SK-N-SH treated with all-trans-retinoic acid at 6 μM for 48 hours (cell line): Measurements from ENCODE around the gene LANCL3.

Experiments
- ATAC-seq: fragments of 200-7000 bp; cut with Tn5 transposase; 3 replicates; pipeline ENCODE4 v1.9.1; 2020; ENCODE audit warnings: mild to moderate bottlenecking, moderate library complexity
- BACH2 ChIP-seq: fragments of 250-450 bp; sonication (Bioruptor Pico); IDR thresholded peaks from 2 replicates; pipeline ENCODE4 v1.9.0; 2021; ENCODE audit warnings: mild to moderate bottlenecking, borderline replicate concordance
- GLIS3 ChIP-seq: fragments of 250-450 bp; sonication (Bioruptor Pico); IDR thresholded peaks from 2 replicates; pipeline ENCODE4 v1.5.0; 2020; ENCODE audit warnings: mild to moderate bottlenecking, moderate library complexity
- ISL1 ChIP-seq: fragments of 250-450 bp; sonication (Bioruptor Pico); IDR thresholded peaks from 2 replicates; pipeline ENCODE4 v2.1.2; 2022; ENCODE audit warnings: mild to moderate bottlenecking, moderate library complexity
- OSR1 ChIP-seq: fragments of 250-450 bp; sonication (Bioruptor Pico); IDR thresholded peaks from 2 replicates; pipeline ENCODE4 v1.8.0; 2022; ENCODE audit warnings: moderate library complexity, mild to moderate bottlenecking, inconsistent platforms
- POU6F1 ChIP-seq: fragments of 250-450 bp; sonication (Bioruptor Pico); IDR thresholded peaks from 2 replicates; pipeline ENCODE4 v1.8.0; 2021; ENCODE audit warnings: low read depth, mild to moderate bottlenecking, moderate library complexity, borderline replicate concordance
- SNAI2 ChIP-seq: fragments of 250-450 bp; sonication (Bioruptor Pico); IDR thresholded peaks from 2 replicates; pipeline ENCODE4 v1.5.0; 2020; ENCODE audit warnings: mild to moderate bottlenecking, moderate library complexity
- TOX ChIP-seq: fragments of 250-450 bp; sonication (Bioruptor Pico); IDR thresholded peaks from 2 replicates; pipeline ENCODE4 v1.8.0; 2021; ENCODE audit warnings: mild to moderate bottlenecking, moderate library complexity, borderline replicate concordance
- ZFP30 ChIP-seq: fragments of 450-650 bp; formaldehyde crosslinking; IDR thresholded peaks from 2 replicates; pipeline ENCODE4 v1.5.0; 2022; ENCODE audit warnings: mild to moderate bottlenecking, moderate library complexity
- ZNF70 ChIP-seq: fragments of 450-650 bp; formaldehyde crosslinking; IDR thresholded peaks from 2 replicates; pipeline ENCODE4 v1.5.0; 2020; ENCODE audit warnings: mild to moderate bottlenecking, moderate library complexity
- ZNF8 ChIP-seq: fragments of 450-650 bp; formaldehyde crosslinking; IDR thresholded peaks from 2 replicates; pipeline ENCODE4 v1.5.0; 2020; ENCODE audit warnings: mild to moderate bottlenecking, moderate library complexity

Gene LANCL3

GRCh38 chrX:37726346-37726745, 154.9 kb downstream of the LANCL3 start:
- ATAC-seq, result no peak
- TF ChIP-seq GLIS3 (no peak), SNAI2 (CRISPR knock-in tag) (no peak), ISL1 (CRISPR knock-in tag) (no peak), ZNF8 (CRISPR knock-in tag) (no peak), OSR1 (CRISPR knock-in tag) (no peak), POU6F1 (CRISPR knock-in tag) (no peak), TOX (CRISPR knock-in tag) (no peak), BACH2 (no peak), ZFP30 (CRISPR knock-in tag) (no peak), ZNF70 (CRISPR knock-in tag) (no peak)
